Neuronal stem cell (in vitro differentiated cells): ENCODE data around the gene CLTA.
A peak's percentile ranks its signal among the peaks of the same experiment; 100 is the strongest.

ENCODE experiments used
- DNase-seq: peaks from one replicate; pipeline ENCODE4 v3.0.0-alpha.2; 2013; ENCODE audit warnings: low spot score
- H2AFZ ChIP-seq: one replicate; pipeline ENCODE4 v1.6.1; 2013; ENCODE audit warnings: mild to moderate bottlenecking, low read length, inconsistent platforms
- H2AK5ac ChIP-seq: 2 replicates; pipeline ENCODE4 v1.6.1; 2013; ENCODE audit warnings: low read depth, mild to moderate bottlenecking, inconsistent platforms, low read length, moderate library complexity, mixed read lengths
- H2BK120ac ChIP-seq: 2 replicates; pipeline ENCODE4 v1.6.1; 2013; ENCODE audit warnings: low read depth, mild to moderate bottlenecking, inconsistent platforms, low read length, moderate library complexity, mixed read lengths
- H2BK12ac ChIP-seq: one replicate; pipeline ENCODE4 v1.6.1; 2013; ENCODE audit warnings: low read length, inconsistent platforms
- H2BK15ac ChIP-seq: 2 replicates; pipeline ENCODE4 v1.6.1; 2013; ENCODE audit warnings: mild to moderate bottlenecking, low read length, inconsistent platforms, mixed read lengths
- H2BK5ac ChIP-seq: one replicate; pipeline ENCODE4 v1.6.1; 2013; ENCODE audit warnings: inconsistent platforms, mild to moderate bottlenecking, low read length, moderate library complexity
- H3K14ac ChIP-seq: one replicate; pipeline ENCODE4 v1.6.1; 2013; ENCODE audit warnings: low read length, inconsistent platforms
- H3K18ac ChIP-seq: 2 replicates; pipeline ENCODE4 v1.6.1; 2013; ENCODE audit warnings: low read length, inconsistent platforms
- H3K23ac ChIP-seq: 2 replicates; pipeline ENCODE4 v1.6.1; 2013; ENCODE audit warnings: low read depth, mild to moderate bottlenecking, mixed read lengths, low read length, inconsistent platforms; ENCODE audit not compliant: poor library complexity
- H3K27ac ChIP-seq: replicated peaks from 3 replicates; pipeline ENCODE4 v1.5.1; 2013; ENCODE audit warnings: low read length, inconsistent platforms
- H3K27me3 ChIP-seq, 3 experiments: 2 replicates each; pipeline ENCODE4 v1.6.1; 2013; ENCODE audit warnings: low read length in 3 of 3, mild to moderate bottlenecking in 2 of 3, inconsistent platforms in 1 of 3, low read depth in 1 of 3, mixed read lengths in 1 of 3, moderate library complexity in 1 of 3; ENCODE audit not compliant: control insufficient read depth in 3 of 3, insufficient read depth in 3 of 3
- H3K36me3 ChIP-seq, 2 donors: replicated peaks in 1 of 2; 2 replicates each; pipeline ENCODE4 v1.6.1; 2013; ENCODE audit warnings: low read length in 2 of 2; ENCODE audit not compliant: control insufficient read depth in 2 of 2, insufficient read depth in 2 of 2
- H3K4ac ChIP-seq: 2 replicates; pipeline ENCODE4 v1.6.1; 2013; ENCODE audit warnings: inconsistent platforms, mild to moderate bottlenecking, low read length, moderate library complexity
- H3K4me1 ChIP-seq, 2 donors: 1 replicate in 1 of 2; 2 replicates in 1 of 2; pipeline ENCODE4 v1.6.1; 2013; ENCODE audit warnings: low read length in 2 of 2, low read depth in 1 of 2; ENCODE audit not compliant: control insufficient read depth in 2 of 2, insufficient read depth in 1 of 2
- H3K4me2 ChIP-seq: one replicate; pipeline ENCODE4 v1.6.1; 2013; ENCODE audit warnings: mild to moderate bottlenecking, low read length, inconsistent platforms; ENCODE audit not compliant: insufficient read depth, poor library complexity, severe bottlenecking
- H3K4me3 ChIP-seq, 2 donors: 2 replicates each; pipeline ENCODE4 v1.5.1; 2013; ENCODE audit warnings: low read length in 2 of 2, mild to moderate bottlenecking in 2 of 2, inconsistent platforms in 1 of 2, moderate library complexity in 1 of 2
- H3K79me1 ChIP-seq: one replicate; pipeline ENCODE4 v1.6.1; 2013; ENCODE audit warnings: low read depth, mild to moderate bottlenecking, inconsistent platforms, low read length, moderate library complexity
- H3K9ac ChIP-seq: one replicate; pipeline ENCODE4 v1.6.1; 2013; ENCODE audit warnings: mild to moderate bottlenecking, low read depth, low read length, inconsistent platforms; ENCODE audit not compliant: poor library complexity
- H3K9me3 ChIP-seq, 2 donors: replicated peaks in 1 of 2; 2 replicates each; pipeline versions ENCODE3 to v1.6.1; 2013; ENCODE audit warnings: low read length in 2 of 2, mild to moderate bottlenecking in 2 of 2, inconsistent platforms in 1 of 2, low read depth in 1 of 2, mixed read lengths in 1 of 2, moderate library complexity in 1 of 2; ENCODE audit not compliant: control insufficient read depth in 2 of 2, insufficient read depth in 1 of 2
- H4K8ac ChIP-seq: one replicate; pipeline ENCODE4 v1.6.1; 2013; ENCODE audit warnings: low read depth, mild to moderate bottlenecking, inconsistent platforms, low read length, moderate library complexity
- H4K91ac ChIP-seq: one replicate; pipeline ENCODE4 v1.6.1; 2013; ENCODE audit warnings: low read length, low read depth, mild to moderate bottlenecking, inconsistent platforms; ENCODE audit not compliant: poor library complexity
- WGBS, 2 donors: extraction: QIAGEN DNeasy Blood & Tissue Kit; methylation state at CpG; one replicate each; pipeline ENCODE4 v1.1.7; 2013; ENCODE audit warnings: missing lambda C conversion rate in 2 of 2, mixed read lengths in 1 of 2; ENCODE audit not compliant: insufficient read length in 2 of 2, insufficient replicate concordance in 1 of 2; ENCODE audit errors: extremely low coverage in 2 of 2; 5-methylcytosine and 5-hydroxymethylcytosine counted together

CLTA gene

GRCh38 chr9:36194326-36195000 lies 3.7 kb downstream of the CLTA start:
- Histone ChIP-seq H4K8ac (no peak overlapping the region), H3K79me1 (peaks cover 5% of the 10 kb centered on the region), H4K91ac (no peak overlapping the region), H3K9me3 (no peaks in the 10 kb centered on the region), H3K4me1 (peaks cover 10 to 12% of the 10 kb centered on the region in 2 donors), H2BK12ac (no peak overlapping the region), H2AFZ (no peak overlapping the region), H3K4me3 (no peak overlapping the region), H2AK5ac (no peak overlapping the region), H3K23ac (no peak overlapping the region), H2BK5ac (no peak overlapping the region), H3K4ac (no peak overlapping the region), H2BK120ac (no peak overlapping the region), H3K27ac (no peak overlapping the region), H3K36me3 (peaks cover 6 to 57% of the 10 kb centered on the region in 2 donors), H3K27me3 (no peaks in the 10 kb centered on the region), H3K9ac (no peak overlapping the region), H3K14ac (no peak overlapping the region), H3K18ac (no peak overlapping the region), H2BK15ac (no peak overlapping the region), H3K4me2 (no peak overlapping the region)
- no peak for DNase-seq
- no CpG with 5 or more reads among the region's 4 CpGs for WGBS, 2 donors

GRCh38 chr9:36204906-36205547 lies 14.3 kb downstream of the CLTA start:
- no CpG with 5 or more reads among the region's 11 CpGs for WGBS, 2 donors
- H3K36me3 ChIP-seq: peaks cover 50 to 96% of the 10 kb centered on the region in 2 donors

GRCh38 chr9:36207016-36207415 lies 16.3 kb downstream of the CLTA start:
- Histone ChIP-seq H4K8ac (no peak overlapping the region), H3K14ac (no peak overlapping the region), H3K4me2 (no peak overlapping the region), H3K23ac (peak overlapping the region; percentile 46), H3K9ac (peak overlapping the region; percentile 47), H3K4me3 (no peak overlapping the region), H2BK5ac (no peak overlapping the region), H3K27ac (no peak overlapping the region), H3K18ac (no peak overlapping the region), H3K4me1 (peaks cover 1 to 13% of the 10 kb centered on the region in 2 donors), H3K4ac (no peak overlapping the region), H2BK15ac (no peak overlapping the region), H4K91ac (no peak overlapping the region), H3K9me3 (no peaks in the 10 kb centered on the region), H3K79me1 (peaks cover 20% of the 10 kb centered on the region), H3K36me3 (peaks cover 60 to 96% of the 10 kb centered on the region in 2 donors), H3K27me3 (no peaks in the 10 kb centered on the region), H2AK5ac (no peak overlapping the region), H2BK12ac (no peak overlapping the region), H2AFZ (no peak overlapping the region), H2BK120ac (no peak overlapping the region)
- no CpG with 5 or more reads among the region's 4 CpGs for WGBS, 2 donors
- no peak for DNase-seq

More at GRCh38 chr9:36204906-36205547, 14.3 kb downstream of the CLTA start:
- no peak overlapping the region for H2AK5ac ChIP-seq
- H4K91ac ChIP-seq: no peak overlapping the region
- H3K27ac ChIP-seq: no peak overlapping the region
- H3K27me3 ChIP-seq: no peaks in the 10 kb centered on the region
- no peak overlapping the region for H2BK15ac ChIP-seq
- H3K4ac ChIP-seq: no peak overlapping the region
- H3K14ac ChIP-seq: no peak overlapping the region
- peaks cover 0 to 13% of the 10 kb centered on the region in 2 donors for H3K4me1 ChIP-seq
- H2BK12ac ChIP-seq: no peak overlapping the region
- no peaks in the 10 kb centered on the region for H3K9me3 ChIP-seq
- no peak overlapping the region for H3K23ac ChIP-seq
- H3K79me1 ChIP-seq: peaks cover 14% of the 10 kb centered on the region
- H2BK5ac ChIP-seq: no peak overlapping the region
- no peak overlapping the region for H3K4me2 ChIP-seq
- H2BK120ac ChIP-seq: no peak overlapping the region
- H3K9ac ChIP-seq: no peak overlapping the region
- H3K4me3 ChIP-seq: no peak overlapping the region
- no peak for DNase-seq
- H3K18ac ChIP-seq: no peak overlapping the region
- H4K8ac ChIP-seq: no peak overlapping the region
- H2AFZ ChIP-seq: no peak overlapping the region

DNA sequence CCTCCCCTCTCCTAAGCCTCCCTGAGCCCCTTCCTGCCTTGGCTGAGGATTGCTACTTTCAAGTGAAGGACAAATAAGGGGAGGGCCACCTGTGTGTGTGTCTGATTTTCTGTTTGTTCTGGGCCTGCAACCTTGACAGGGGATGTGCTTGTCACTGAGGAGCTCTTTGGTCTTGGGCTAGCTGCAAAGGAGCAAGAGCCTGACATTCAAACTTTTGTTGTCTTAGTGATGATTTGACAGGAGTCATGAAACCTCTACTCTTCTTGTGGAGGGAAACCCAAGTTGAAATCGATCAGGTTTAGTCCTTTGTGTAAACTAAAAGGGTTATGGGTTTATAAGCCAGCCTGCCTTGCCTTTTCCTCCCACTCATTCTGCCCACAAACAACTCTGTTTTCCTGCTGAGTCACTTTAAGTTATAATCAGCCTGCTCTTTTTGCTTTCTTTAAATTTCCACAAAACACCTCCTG lies 16.9 kb downstream of the CLTA start:
- Histone ChIP-seq H4K91ac (no peak overlapping the region), H3K4me2 (no peak overlapping the region), H3K27ac (no peak overlapping the region), H3K18ac (no peak overlapping the region), H3K4me1 (peaks cover 3 to 13% of the 10 kb centered on the region in 2 donors), H3K14ac (no peak overlapping the region), H2AK5ac (no peak overlapping the region), H2BK15ac (no peak overlapping the region), H2BK5ac (no peak overlapping the region), H4K8ac (no peak overlapping the region), H3K27me3 (no peaks in the 10 kb centered on the region), H3K4me3 (no peak overlapping the region), H3K9ac (no peak overlapping the region), H3K23ac (no peak overlapping the region), H3K4ac (no peak overlapping the region), H2BK120ac (no peak overlapping the region), H3K36me3 (peaks cover 61 to 96% of the 10 kb centered on the region in 2 donors), H2AFZ (no peak overlapping the region), H2BK12ac (no peak overlapping the region), H3K9me3 (no peaks in the 10 kb centered on the region), H3K79me1 (peaks cover 20% of the 10 kb centered on the region)
- DNase-seq: no peak
- no CpG with 5 or more reads among the region's 1 CpG for WGBS, 2 donors
